Left lung (tissue), 10 donors: Measurements from ENCODE around the gene ASB2. TPM values are rescaled to one million over a fixed set of nuclear protein-coding genes. Genes with fewer than 3 reads are reported as not detected.

Experiments used
- ATAC-seq: fragments of 200-7000 bp; cut with Tn5 transposase; one replicate; pipeline ENCODE4 v1.9.1; 2020; ENCODE audit warnings: moderate library complexity
- DNase-seq, 4 donors: peaks; one replicate each; pipeline ENCODE4 v3.0.0-alpha.2; 2013 to 2020
- H3K27ac ChIP-seq, 2 donors: fragments of 200-600 bp; sonication (generic) in 1 of 2; one replicate each; pipeline versions ENCODE4 v1.5.0 to v1.8.0; 2020 to 2021
- H3K27me3 ChIP-seq, 2 donors: fragments of 200-600 bp; sonication (generic) in 1 of 2; one replicate each; pipeline versions ENCODE4 v1.5.0 to v1.8.0; 2020 to 2021
- H3K36me3 ChIP-seq, 2 donors: fragments of 200-600 bp; sonication (generic) in 1 of 2; one replicate each; pipeline versions ENCODE4 v1.5.0 to v1.8.0; 2020 to 2021
- H3K4me1 ChIP-seq, 2 donors: fragments of 200-600 bp; one replicate each; pipeline ENCODE4 v1.8.0; 2021
- H3K4me3 ChIP-seq, 2 donors: fragments of 200-600 bp; sonication (generic) in 1 of 2; one replicate each; pipeline versions ENCODE4 v1.5.0 to v1.8.0; 2020 to 2021; ENCODE audit warnings: mild to moderate bottlenecking in 1 of 2
- H3K9me3 ChIP-seq, 2 donors: fragments of 200-600 bp; sonication (generic) in 1 of 2; one replicate each; pipeline versions ENCODE4 v1.5.0 to v1.8.0; 2020 to 2021
- CTCF ChIP-seq, 2 donors: fragments of 200-600 bp; sonication (generic) in 1 of 2; IDR thresholded peaks; one replicate each; pipeline versions ENCODE4 v1.5.0 to v1.8.0; 2021; ENCODE audit warnings: antibody characterized with exemption in 2 of 2
- intact Hi-C, 2 donors: fragments of 100-400 bp; cut with DNase I; formaldehyde crosslinking; loops; one replicate each; pipeline versions ENCODE4 v1.11.2 to v1.14.2; 2022
- polyA plus RNA-seq, 6 donors: library from polyadenylated mRNA; unstranded; fragments of 120-200 nt; gene quantifications; one replicate each; pipeline ENCODE4 v1.2.1, GENCODE V29; 2013; ENCODE audit not compliant: insufficient read length in 6 of 6
- total RNA-seq, 2 donors: library from RNA; stranded (reverse); fragmentation: NEBNext Ultra II Directional; extraction: Animal tissue kit (Norgen Biotek cat#: 25700); gene quantifications; one replicate each; pipeline ENCODE4 v1.2.1, GENCODE V29; 2021
- donor health status: DM: no; HTN: yes; CAD: no.
- donor health status: DM: no; HTN: no; CAD: no.

The ASB2 gene
- total and polyA plus RNA-seq, 8 donors = 0.81 to 3.2 (median 1.6) TPM

- Histone ChIP-seq H3K4me3 (no peak overlapping the region), H3K4me1 (no peaks in the 10 kb centered on the region), H3K36me3 (no peaks in the 10 kb centered on the region), H3K27me3 (peaks cover 0 to 22% of the 10 kb centered on the region in 2 donors), H3K9me3 (no peaks in the 10 kb centered on the region), H3K27ac (no peak overlapping the region)
- TF ChIP-seq CTCF (IDR thresholded peaks at IDR 0.05) = no peak
- ATAC-seq = no peak
- intact Hi-C loops = no loop called here
- DNase-seq = peak in 1 of 4 donors; percentile 67
Measured at GRCh38 chr14:93930296-93930988, 45.9 kb downstream of the ASB2 start.

- ATAC-seq (no peak), DNase-seq (peak in 1 of 4 donors; percentile 45)
- TF ChIP-seq CTCF (IDR thresholded peaks at IDR 0.05) = no peak
- H3K27me3 ChIP-seq = peaks cover 0 to 14% of the 10 kb centered on the region in 2 donors
- intact Hi-C loops = no loop called here
- no peaks in the 10 kb centered on the region for H3K9me3 ChIP-seq
- no peaks in the 10 kb centered on the region for H3K36me3 ChIP-seq
- H3K27ac ChIP-seq = no peak overlapping the region
- H3K4me1 ChIP-seq = no peaks in the 10 kb centered on the region
- H3K4me3 ChIP-seq = no peak overlapping the region
Measured at GRCh38 chr14:93929657-93930056, 46.7 kb downstream of the ASB2 start.

GRCh38 chr14:93929048-93929535, 47.3 kb downstream of the ASB2 start:
- ATAC-seq (no peak), DNase-seq (peak in 1 of 4 donors; percentile 64)
- no peak for TF ChIP-seq CTCF (IDR thresholded peaks at IDR 0.05)
- no peak overlapping the region for H3K27ac ChIP-seq
- intact Hi-C loops = no loop called here
- no peaks in the 10 kb centered on the region for H3K36me3 ChIP-seq
- H3K4me3 ChIP-seq = no peak overlapping the region
- H3K27me3 ChIP-seq = peaks cover 0 to 9% of the 10 kb centered on the region in 2 donors
- H3K9me3 ChIP-seq = no peaks in the 10 kb centered on the region
- no peaks in the 10 kb centered on the region for H3K4me1 ChIP-seq

DNA sequence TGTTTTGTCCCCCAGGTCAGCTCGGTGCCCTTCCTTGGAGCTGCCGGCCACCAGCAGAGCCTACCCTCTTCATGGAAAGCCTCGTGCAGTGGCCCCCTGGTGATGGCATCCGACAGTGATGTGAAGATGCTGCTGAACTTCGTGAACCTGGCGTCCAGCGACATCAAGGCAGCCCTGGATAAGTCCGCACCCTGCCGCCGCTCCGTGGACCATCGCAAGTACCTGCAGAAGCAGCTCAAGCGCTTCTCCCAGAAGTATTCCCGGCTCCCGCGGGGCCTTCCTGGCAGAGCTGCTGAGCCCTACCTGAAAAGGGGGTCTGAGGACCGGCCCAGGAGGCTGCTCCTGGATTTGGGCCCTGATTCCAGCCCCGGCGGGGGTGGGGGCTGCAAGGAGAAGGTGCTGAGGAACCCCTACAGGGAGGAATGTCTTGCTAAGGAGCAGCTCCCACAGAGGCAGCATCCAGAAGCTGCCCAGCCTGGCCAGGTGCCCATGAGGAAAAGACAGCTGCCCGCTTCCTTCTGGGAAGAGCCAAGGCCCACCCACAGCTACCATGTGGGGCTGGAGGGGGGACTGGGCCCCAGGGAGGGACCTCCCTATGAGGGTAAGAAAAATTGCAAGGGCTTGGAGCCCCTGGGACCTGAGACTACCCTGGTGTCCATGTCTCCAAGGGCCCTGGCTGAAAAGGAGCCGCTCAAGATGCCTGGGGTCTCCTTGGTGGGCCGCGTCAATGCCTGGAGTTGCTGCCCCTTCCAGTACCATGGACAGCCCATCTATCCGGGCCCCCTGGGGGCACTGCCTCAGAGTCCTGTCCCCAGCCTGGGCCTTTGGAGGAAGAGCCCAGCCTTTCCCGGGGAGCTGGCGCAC, 48.0 kb downstream of the ASB2 start:
- DNase-seq (peak in 1 of 4 donors; percentile 76), ATAC-seq (no peak)
- TF ChIP-seq CTCF (IDR thresholded peaks at IDR 0.05) = no peak
- H3K9me3 ChIP-seq = no peaks in the 10 kb centered on the region
- intact Hi-C loops = no loop called here
- no peak overlapping the region for H3K4me3 ChIP-seq
- H3K4me1 ChIP-seq = no peaks in the 10 kb centered on the region
- H3K27ac ChIP-seq = no peak overlapping the region
- H3K36me3 ChIP-seq = no peaks in the 10 kb centered on the region
- H3K27me3 ChIP-seq = peaks cover 0 to 2% of the 10 kb centered on the region in 2 donors

- Histone ChIP-seq H3K27ac (no peak overlapping the region), H3K36me3 (no peaks in the 10 kb centered on the region), H3K27me3 (no peaks in the 10 kb centered on the region), H3K9me3 (no peaks in the 10 kb centered on the region), H3K4me1 (no peaks in the 10 kb centered on the region), H3K4me3 (no peak overlapping the region)
- intact Hi-C loops = no loop called here
- ATAC-seq (no peak), DNase-seq (peak in 1 of 4 donors; percentile 40)
- TF ChIP-seq CTCF (IDR thresholded peaks at IDR 0.05) = no peak
Measured at GRCh38 chr14:93927800-93928145, 48.6 kb downstream of the ASB2 start.
